Measurements from ENCODE around the gene SPRED2.
A peak's percentile ranks its signal among the peaks of the same experiment; 100 is the strongest.

SPRED2 gene

GRCh38 chr2:65413106-65413505 is 19.3 kb downstream of the SPRED2 start:
- DNase-seq (ENCODE audit: low read depth) = no peak

DNA sequence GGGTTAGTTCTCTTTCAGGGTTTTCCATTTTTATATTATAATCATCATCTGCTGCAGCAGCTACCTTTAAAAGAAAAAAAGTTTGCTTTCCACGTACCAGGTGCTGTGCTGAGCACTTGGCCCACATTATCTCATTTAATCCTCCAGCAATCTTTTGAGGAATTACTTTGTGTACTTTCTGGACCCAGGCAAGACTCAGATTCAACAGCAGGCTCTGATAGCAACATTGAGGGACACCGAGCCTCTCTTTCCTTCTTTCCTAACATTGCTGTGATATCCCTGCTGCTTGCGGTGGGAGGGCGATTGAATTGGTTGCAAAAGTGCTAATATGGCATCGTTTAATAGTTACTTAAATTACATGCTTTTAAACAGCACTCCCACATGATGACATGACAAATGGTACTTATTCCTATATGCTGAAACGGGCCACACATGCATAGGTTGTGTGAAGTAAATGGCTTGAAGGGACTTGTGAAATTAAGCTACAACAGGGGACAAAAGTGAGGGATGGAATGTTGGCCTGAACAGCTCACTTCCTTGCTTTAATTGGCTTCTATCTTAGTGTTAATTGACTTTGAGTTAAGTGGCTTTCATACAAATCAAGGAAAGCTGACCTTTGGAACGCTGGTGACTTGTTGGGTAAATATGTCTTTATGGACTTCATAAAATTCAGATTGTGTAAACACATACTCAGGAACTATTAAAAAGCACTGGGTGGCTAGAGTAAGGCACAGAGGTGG is 21.2 kb downstream of the SPRED2 start:
- no peak for DNase-seq (ENCODE audit: low read depth)

GRCh38 chr2:65409045-65409444 is 23.4 kb downstream of the SPRED2 start:
- DNase-seq (ENCODE audit: low read depth) = no peak

DNA sequence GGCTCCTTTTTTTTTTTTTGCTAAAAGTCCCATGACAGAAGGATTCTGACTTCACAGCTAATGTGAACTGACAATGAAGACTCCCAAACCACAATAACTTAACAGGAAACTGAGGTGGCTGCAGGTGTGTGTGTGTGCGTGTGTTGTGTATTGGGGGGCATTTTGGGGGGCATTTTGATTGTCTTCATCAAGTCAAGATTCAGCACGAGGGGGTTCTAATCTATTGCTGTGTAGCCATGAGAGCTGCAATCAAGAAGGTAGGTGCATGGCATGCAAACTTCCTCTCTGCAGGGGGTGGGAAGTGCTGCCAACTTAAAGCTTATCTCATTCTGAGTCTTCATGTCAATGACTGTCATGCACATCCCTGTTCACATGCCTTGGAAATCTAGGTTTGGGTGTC is 25.2 kb downstream of the SPRED2 start:
- no peak for DNase-seq (ENCODE audit: low read depth)

- DNase-seq (ENCODE audit: low read depth) = no peak
Observed at GRCh38 chr2:65404988-65405697, 27.3 kb downstream of the SPRED2 start.

DNA sequence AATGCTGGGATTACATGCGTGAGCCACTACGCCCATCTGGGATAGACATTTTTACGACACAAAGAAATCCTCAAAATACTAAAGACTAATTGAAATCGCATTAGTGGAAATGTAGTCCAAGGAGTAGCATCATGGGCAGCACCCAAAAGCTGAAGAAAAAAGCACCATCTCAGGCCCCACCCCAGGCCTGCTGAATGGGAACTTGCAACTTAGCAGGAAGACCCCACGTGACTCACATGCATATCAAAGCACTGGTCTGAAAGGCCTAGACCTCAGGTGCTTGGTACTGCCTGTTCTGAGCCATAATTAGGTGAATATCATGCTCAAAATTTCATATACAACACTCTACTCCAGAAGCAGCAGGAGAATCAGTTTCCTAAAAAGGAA is 28.9 kb downstream of the SPRED2 start:
- DNase-seq (ENCODE audit: low read depth) = no peak

GRCh38 chr2:65402780-65403528 is 29.4 kb downstream of the SPRED2 start:
- DNase-seq (ENCODE audit: low read depth) = peak; percentile 79

- DNase-seq (ENCODE audit: low read depth) = no peak
Observed at GRCh38 chr2:65402323-65402722, 30.1 kb downstream of the SPRED2 start.

- DNase-seq (ENCODE audit: low read depth) = no peak
Observed at GRCh38 chr2:65397122-65397521, 35.3 kb downstream of the SPRED2 start.

GRCh38 chr2:65396348-65397026 is 35.9 kb downstream of the SPRED2 start:
- DNase-seq (ENCODE audit: low read depth) = no peak

- DNase-seq (ENCODE audit: low read depth) = no peak
Observed at GRCh38 chr2:65395621-65396347, 36.6 kb downstream of the SPRED2 start.

GRCh38 chr2:65393743-65394422 is 38.5 kb downstream of the SPRED2 start:
- DNase-seq (ENCODE audit: low read depth) = no peak

DNA sequence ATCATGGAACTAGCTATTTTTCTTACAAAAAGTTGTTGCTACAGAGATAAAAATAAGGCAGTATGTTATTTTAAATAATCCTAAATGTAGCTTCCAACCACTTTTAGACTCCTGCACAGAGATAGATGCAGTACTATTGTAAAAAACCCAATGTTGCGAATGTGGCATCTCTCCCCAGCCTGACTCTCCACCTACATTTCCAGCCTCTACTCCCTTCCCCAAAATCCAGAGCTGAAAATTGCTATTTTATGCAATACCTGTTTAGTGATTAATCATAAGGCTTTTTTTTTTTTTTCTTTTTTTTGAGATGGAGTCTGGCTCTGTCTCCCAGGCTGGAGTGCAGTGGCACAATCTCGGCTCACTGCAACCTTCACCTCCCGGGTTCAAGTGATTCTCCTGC is 39.4 kb downstream of the SPRED2 start:
- DNase-seq (ENCODE audit: low read depth) = no peak

- DNase-seq (ENCODE audit: low read depth) = no peak
Observed at GRCh38 chr2:65392609-65393008, 39.8 kb downstream of the SPRED2 start.

GRCh38 chr2:65390134-65390533 is 42.3 kb downstream of the SPRED2 start:
- DNase-seq (ENCODE audit: low read depth) = no peak

GRCh38 chr2:65389476-65389875 is 42.9 kb downstream of the SPRED2 start:
- DNase-seq (ENCODE audit: low read depth) = no peak

DNA sequence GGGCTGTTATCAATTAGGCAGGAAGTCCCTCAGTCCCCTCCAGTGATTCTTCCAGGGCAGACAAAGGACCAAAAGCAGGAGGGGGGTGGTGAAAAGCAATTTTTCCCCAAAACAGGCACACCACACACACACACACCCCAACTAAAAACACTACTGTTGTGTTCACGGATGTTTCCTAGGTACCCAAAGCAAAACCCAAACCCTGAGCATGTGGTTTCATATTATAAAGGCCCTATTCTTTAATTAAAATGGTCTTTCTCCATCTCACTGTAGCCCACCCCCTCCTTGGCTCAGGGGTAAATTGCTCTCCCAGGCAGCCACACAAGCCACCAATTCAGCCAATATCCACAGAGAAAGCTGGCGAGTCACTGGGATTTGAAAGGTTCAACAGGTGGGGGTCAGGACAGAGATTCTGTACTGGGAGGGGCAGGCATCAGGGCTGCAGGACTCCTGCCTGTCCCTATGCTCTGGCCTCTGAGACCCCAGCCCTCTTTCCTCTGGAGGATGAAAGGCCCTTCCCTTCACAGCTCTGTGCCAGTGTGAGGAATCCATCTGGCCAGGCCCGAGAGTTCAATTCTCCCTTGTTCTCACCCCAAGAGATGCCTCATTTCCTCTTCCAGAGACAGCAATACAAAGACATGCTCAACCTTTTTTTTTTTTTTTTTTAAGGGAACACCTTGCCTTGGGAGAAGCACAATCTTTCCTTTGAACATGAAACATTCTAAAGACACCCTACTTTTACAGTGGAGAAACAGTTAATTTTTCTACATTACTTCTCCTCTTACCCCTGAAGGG is 43.6 kb downstream of the SPRED2 start:
- no peak for DNase-seq (ENCODE audit: low read depth)

GRCh38 chr2:65388051-65388531 is 44.3 kb downstream of the SPRED2 start:
- no peak for DNase-seq (ENCODE audit: low read depth)

GRCh38 chr2:65386989-65387388 is 45.4 kb downstream of the SPRED2 start:
- no peak for DNase-seq (ENCODE audit: low read depth)

- DNase-seq (ENCODE audit: low read depth) = no peak
Observed at GRCh38 chr2:65386344-65386743, 46.1 kb downstream of the SPRED2 start.
